SH-SY5Y (cell line): ENCODE data around the gene HOXB6.

ENCODE experiments used
- GATA2 ChIP-seq: IDR thresholded peaks from 2 replicates; pipeline ENCODE4 v1.6.1; 2011; ENCODE audit warnings: mild to moderate bottlenecking, low read depth, low read length
- GATA3 ChIP-seq: IDR thresholded peaks from 2 replicates; pipeline ENCODE4 v1.6.1; 2011; ENCODE audit warnings: low read depth, mild to moderate bottlenecking, low read length, moderate library complexity

The HOXB6 gene

DNA sequence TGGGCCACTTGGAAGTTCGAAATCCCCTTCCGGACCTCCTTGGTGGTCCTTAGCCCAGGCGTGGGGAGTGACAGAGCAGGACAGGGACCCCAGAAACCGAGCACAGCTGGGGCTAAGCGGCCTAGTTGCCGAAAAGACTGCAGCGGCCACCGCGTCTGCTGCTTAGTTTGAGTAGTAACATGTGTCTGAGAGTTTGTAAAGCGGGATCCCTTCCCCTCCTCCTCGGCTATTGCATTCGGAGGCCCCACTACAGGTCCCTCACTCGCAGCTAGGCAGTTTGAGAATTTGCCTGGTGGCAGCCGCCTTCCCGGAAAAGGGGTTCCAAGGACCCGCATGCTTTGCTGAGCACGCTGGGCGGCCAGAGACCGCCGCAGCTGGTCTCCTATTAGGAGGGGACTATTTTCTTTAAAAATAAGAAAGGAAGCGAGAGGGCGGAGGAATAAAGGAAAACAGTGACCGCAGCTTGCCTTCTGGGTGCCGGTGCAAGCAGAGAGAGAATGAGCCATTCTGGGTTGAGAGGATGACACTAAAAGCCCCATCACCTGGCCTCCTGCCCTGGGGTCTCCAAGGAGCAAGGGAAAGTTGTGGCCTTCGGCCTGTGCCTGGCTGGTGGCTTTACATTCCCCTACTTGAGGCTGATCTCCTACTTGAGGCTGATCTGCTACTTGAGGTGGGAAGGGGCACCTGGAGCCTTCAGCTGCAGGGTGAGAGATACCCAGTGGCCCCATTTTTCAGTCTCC, 10.1 kb downstream of the HOXB6 start:
- TF ChIP-seq GATA3, result no peak
- no peak for TF ChIP-seq GATA2

DNA sequence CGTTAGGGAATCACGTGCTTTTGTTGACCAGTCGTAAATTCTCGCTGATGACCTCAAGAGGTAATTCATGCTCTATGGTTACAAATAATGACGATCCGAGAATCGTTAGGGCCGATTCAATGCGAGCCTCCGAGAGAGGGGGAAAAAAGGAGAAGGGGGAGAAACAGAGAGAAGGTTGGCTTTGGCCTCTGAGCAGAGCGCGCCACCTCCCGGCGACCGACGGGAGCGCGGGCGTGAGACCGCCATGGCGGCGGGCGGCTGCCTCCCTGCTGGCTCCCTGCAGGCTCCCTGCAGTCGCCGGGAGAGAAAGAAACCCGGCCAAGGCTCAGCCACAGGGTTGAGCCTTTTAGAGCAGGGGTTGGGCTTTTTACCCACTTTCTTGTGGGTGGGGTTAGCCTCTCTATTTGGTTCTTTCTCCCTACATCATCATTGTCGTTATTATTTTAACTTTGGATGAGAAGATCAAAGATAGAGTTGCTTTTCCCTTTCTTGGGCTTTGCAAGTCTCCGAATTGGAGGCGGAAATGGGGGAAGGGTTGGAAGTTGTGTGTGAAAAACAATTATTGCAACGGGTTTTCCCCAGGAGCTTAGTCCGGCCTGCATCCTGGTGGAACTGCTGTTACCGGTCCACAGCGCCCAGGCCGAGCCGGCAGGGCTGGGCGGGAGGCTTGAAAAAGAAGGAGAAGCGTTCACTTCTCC, 10.8 kb downstream of the HOXB6 start:
- TF ChIP-seq GATA2 (no peak), GATA3 (no peak)

DNA sequence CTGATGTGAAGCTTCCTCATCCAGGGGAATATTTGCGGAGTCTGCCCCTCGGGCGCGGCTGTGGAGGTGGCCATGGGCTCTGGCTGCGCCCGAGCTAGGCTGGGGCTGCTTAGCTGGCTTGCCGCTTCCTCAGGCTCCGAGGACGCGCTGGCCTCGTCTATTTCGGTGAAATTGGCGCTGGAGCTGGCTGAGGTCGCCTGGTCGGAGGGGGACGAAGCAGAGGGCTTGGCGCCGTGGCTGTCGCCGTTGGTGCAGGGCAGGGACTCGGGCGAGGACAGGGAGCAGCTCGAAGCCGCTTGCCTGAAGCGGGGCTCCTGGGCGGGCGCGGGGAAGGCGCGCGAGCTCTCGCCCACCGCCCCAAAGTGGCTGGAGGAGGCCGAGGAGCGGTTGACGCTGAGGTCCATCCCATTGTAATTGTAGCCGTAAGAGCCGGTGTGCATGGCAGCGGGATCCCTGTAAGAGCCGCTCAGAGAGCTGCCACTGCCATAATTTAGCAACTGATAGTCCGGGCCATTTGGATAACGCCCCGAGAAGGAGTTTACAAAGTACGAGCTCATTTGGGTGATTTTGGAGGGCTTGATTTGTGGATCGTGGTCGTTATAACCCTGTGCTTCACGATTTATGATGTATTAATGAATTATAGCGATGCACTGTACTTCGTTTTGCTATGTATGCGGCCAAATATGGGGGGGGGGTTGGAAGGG, 11.5 kb downstream of the HOXB6 start, which contains the start of gene HOXB5:
Gene HOXB5 (minus strand): TSS at position 654 of the 704 bp plus-strand sequence. CDS start 97 bp downstream, at position 557.
- no peak for TF ChIP-seq GATA2

DNA sequence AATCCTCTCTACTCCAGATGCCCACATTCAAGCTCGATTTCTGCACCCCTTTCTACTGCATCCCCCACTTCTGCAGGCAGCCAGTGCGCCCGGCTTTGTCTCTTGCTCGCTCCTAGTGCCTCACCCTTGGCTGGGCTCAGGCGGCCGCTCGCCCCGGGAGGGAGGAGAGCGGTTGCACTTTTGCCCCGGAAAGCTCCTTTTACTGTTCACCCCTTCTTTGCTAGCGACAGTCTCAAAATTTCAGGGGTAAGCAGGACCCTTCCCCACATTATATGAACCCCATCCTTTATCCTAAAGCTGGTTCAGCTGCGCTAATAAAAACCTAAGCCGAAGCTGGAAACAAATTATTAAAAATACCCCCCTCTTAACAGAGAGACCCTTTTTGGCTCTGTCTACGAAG, 12.2 kb downstream of the HOXB6 start:
- TF ChIP-seq GATA3 (no peak), GATA2 (no peak)

DNA sequence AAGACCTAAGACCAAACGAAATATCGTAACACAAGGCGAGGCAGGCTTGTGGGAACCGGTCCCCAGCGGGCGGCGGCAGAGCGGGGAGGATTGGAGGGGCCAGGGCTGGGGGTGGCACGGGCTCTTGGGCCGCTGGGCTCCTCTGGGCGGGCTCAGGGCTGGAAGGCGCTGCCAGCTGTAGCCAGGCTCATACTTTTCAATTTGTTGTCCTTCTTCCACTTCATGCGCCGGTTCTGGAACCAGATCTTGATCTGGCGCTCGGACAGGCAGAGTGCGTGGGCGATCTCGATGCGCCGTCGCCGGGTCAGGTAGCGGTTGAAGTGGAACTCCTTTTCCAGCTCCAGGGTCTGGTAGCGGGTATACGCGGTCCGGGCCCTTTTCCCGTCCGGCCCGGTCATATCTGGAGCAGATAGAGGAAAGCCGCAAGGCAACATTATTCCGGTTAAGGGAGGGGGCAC, 12.7 kb downstream of the HOXB6 start:
- no peak for TF ChIP-seq GATA3
- TF ChIP-seq GATA2, result no peak

DNA sequence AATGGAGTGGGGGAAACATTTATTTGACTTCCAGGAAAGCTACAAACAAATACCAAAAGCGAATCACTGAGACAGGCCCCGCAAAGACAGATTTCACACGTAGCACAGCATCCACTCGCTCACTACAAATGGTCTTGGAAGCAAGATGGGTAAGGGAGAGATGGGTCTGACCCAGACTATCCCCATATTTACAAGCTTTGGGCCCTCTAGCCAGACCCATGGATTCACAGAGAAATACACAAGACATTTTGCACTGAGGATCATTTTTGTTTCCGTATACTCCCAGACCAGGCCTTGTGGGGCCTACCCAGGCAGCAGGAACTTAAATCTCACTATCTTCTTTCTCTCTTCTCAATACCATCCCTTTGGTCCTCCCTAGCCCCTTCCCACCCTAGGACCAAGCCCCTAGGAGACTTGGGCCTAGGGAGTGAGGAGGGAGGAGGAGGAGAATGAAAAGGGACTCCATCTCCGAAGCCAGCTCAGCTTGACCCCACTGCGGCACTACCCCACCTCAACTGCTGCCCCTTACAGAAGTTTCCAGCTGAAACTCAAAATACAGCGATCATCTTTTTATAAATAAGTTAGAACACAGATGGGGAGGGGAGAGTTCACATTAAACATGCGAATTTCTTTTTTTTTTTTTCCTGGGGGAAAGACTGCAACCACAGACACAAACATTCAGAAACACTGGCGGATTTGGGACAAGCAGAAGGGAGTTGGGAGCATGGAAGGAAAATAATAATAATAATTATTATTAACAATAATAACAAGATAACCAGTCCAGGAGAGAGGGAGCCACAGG, 13.3 kb downstream of the HOXB6 start:
- no peak for TF ChIP-seq GATA3
- TF ChIP-seq GATA2, result no peak

DNA sequence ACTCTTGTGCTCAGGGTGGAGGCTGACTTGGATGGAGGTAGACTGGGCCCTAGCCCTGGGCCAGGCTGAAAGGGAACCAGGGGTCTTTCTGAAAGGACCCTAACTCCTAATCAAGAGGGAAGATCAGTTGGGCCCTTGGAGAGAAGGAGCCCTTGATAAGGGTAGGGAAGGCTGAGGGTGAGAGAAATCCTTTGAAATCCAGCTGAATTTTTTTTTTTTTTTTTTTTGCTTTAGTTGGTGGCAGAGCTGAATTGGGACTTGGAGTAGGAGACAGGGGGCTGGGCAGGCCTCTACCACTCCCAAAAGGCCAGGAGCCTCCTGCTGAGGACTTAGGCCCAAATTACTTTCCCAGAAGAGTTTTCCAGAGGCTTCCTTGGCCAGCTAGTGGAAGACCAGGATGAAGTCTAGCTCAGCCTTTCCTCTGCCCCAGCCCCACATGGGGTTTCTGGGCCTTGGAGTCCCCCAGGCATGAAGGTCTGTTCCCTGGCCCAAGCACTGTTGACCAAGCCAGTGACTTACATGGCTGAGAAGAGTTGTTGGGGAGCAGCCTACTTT, 14.1 kb downstream of the HOXB6 start:
- TF ChIP-seq GATA2 (no peak), GATA3 (no peak)

DNA sequence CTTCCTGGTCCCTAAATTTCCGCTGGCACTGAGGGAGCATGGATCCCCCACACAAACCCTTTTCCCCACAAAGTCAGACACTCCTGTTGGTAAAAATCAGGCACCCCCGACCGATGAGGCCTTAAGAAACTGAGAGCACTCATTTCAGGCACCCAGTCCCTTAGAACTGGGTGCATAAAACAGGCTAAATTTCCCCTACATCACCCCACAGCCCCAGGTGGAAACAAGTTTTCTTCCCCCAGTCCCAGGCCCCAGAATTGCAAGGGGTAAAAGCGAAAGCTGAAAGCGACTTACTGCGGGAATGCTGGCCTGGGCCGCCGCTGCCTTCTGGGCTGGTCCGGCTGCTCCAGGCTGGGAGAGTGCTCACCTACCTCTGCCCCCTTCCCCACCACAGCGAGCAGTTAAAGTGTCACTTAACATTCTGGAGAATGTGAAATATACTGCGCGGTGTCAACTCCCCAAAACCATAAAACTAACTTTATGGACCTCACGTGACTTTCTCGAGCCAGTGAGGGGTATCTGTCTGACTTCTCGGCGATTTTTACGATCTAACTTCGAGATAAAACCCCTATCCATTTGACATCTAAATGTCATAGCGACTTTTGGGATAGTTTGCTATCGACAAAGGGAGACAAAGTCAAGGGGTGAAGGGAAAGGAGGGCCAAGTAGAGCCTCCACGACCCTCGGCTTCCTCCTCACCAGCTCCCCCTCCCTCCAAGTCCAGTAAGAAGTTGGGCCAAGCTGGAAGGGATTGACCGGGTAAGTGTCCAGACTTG, 14.8 kb downstream of the HOXB6 start, which contains the start of gene HOXB3:
Gene HOXB3 (minus strand): TSS at position 411 of the 776 bp plus-strand sequence. CDS start 37,767 bp downstream, outside the sequence.
- TF ChIP-seq GATA3 (no peak), GATA2 (no peak)

DNA sequence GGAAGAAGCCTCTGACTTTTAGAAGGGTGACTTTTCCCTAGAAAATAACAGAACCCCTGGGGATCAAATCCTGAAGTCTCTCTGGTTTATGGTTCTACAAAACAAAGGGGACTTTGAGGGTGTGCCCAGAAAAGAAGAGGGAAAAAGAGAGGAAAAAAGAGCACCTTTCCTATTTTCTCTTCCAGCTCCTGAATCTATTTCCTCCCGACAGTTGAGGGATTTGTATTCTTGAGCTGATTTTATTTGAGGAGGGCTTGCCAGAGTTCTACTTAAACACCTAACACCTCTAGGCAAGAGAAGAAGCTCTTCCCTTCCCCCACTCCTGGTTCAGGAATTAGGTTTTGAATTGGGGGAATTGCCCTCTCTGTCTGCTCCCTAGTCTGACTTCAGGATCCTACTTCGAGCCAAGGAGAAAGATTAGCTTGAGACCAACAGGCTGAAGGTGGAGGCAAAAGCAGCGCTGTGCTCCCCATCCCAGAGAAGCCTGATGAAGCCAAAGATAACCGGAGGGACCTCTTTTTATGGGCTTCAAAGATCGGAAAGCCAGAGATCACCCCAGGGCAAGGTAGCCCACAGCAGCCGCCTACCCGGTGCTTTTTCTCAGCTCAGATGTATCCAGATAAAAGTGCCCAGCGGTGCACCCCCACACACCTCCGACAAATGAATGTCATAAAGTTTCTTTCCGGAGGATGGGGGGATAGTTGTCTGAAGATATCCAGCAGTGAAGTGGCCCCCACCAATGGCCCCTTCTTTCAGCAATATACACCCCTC, 15.5 kb downstream of the HOXB6 start:
- TF ChIP-seq GATA2, result no peak
- no peak for TF ChIP-seq GATA3

DNA sequence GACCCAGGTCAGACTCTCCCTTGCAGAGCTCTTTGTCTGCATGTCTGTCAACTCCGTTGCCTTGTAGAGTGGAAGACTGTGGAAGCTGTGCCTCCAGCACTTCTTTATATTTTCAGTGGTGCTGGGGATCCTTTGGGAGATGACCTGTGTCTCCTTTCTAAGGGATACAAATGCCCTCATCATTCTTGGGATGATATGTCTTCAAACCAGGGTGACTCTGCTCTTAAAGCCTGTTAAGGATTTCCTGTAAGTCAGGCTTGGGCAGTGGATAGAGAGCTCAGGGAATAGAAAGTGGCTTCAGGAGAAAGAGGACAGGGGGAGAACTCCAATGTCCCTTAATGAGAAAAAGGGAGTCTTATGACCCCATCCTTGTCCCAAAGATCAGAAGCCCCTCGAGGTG, 16.3 kb downstream of the HOXB6 start:
- TF ChIP-seq GATA2 (no peak), GATA3 (no peak)

DNA sequence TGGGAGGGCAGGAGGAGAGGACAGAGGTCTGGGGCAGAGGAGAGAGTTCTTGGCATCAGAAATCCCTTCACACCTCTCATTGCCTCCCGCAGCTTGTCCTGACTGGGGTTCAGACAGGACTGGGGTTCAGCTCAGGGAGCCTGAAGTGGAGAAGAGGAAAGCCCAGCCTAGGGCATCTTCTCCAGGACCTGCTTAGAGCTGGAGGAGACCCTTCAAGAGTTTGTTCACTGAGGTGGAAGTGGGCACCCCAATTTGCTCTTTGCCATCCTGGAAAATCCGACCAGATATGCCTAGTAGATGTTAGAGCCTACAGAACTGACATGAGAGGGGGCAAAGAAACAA, 16.7 kb downstream of the HOXB6 start:
- TF ChIP-seq GATA2 (no peak), GATA3 (no peak)

DNA sequence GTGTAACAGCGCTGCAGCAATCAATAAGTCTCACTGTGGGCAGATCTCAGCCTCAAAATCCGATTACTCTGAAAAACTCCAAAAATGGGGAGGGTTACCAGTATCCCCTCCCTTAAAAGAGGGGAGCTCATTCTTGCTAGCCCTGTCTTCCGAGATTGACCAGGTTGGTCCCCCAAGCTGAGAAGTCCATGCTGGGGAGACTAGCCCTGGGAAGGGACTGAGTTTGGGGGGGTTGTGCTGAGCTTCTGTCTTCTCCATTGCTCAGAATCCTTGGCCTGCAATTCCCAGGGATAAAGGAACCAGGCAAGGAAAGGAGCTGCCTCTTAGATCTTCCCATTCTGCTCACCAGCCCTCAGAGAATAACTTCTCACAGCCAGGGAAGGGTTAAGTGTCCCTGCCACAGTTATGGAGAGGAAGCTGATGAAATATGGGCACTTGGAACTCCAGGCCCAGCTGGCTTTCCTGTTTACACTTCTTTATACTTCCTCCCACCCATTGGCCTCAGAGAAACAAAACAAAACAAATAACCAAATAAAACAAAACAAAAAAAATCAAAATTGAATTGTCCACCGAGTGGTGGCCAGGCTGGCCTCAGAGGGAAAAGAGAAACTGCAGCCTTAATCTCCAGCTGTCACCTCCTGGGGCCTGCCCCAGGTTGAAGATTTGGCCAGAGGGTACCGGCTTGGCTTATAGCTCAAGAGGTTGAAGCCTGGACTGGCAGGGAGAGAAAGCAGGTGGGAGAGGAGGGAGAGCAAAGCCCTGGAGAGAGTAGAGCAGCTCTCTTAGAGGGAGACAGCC, 17.3 kb downstream of the HOXB6 start:
- TF ChIP-seq GATA2 (no peak), GATA3 (no peak)
